HG03103 (cell line): ENCODE results near the gene OGG1.

Source experiments
- ATAC-seq: cut with Tn5 transposase; IDR thresholded peaks from one replicate; pipeline ENCODE4 v1.9.1; 2021; ENCODE audit warnings: low read depth; ENCODE audit not compliant: unreplicated experiment

OGG1 gene

GRCh38 chr3:9727041-9727595 lies 22.6 kb upstream of the OGG1 start:
- no peak for ATAC-seq

GRCh38 chr3:9727743-9728142 lies 22.0 kb upstream of the OGG1 start:
- ATAC-seq = no peak

GRCh38 chr3:9729419-9729818 lies 20.3 kb upstream of the OGG1 start:
- ATAC-seq = no peak

- ATAC-seq = peak; percentile 26
Measured at GRCh38 chr3:9730657-9731205, 19.0 kb upstream of the OGG1 start.

GRCh38 chr3:9731206-9732079 lies 18.3 kb upstream of the OGG1 start, which contains the start of gene BRPF1:
Gene BRPF1 (plus strand): TSS chr3:9731735. CDS start chr3:9734141, 2,406 bp downstream.
- peak; percentile 91 for ATAC-seq

GRCh38 chr3:9732080-9732739 lies 17.5 kb upstream of the OGG1 start:
- ATAC-seq = no peak

GRCh38 chr3:9732740-9733115 lies 17.0 kb upstream of the OGG1 start:
- ATAC-seq = no peak

- no peak for ATAC-seq
Measured at GRCh38 chr3:9736831-9737230, 12.9 kb upstream of the OGG1 start.

GRCh38 chr3:9739181-9739580 lies 10.6 kb upstream of the OGG1 start:
- no peak for ATAC-seq

- no peak for ATAC-seq
Measured at GRCh38 chr3:9742560-9742959, 7.2 kb upstream of the OGG1 start.

GRCh38 chr3:9743548-9743947 lies 6.2 kb upstream of the OGG1 start:
- ATAC-seq = no peak

GRCh38 chr3:9744162-9744561 lies 5.6 kb upstream of the OGG1 start:
- ATAC-seq = no peak

GRCh38 chr3:9745521-9745920 lies 4.2 kb upstream of the OGG1 start:
- no peak for ATAC-seq

- no peak for ATAC-seq
Measured at GRCh38 chr3:9746330-9746729, 3.4 kb upstream of the OGG1 start.

GRCh38 chr3:9747267-9747666 lies 2.5 kb upstream of the OGG1 start:
- no peak for ATAC-seq

- ATAC-seq = no peak
Measured at GRCh38 chr3:9748031-9748430, 1.7 kb upstream of the OGG1 start.

- no peak for ATAC-seq
Measured at GRCh38 chr3:9749296-9749644, 482 bp upstream of the OGG1 start.

- ATAC-seq = no peak
Measured at GRCh38 chr3:9750556-9751411, 1.0 kb downstream of the OGG1 start.

- no peak for ATAC-seq
Measured at GRCh38 chr3:9754678-9755077, 4.9 kb downstream of the OGG1 start.

GRCh38 chr3:9757427-9757826 lies 7.7 kb downstream of the OGG1 start:
- ATAC-seq = no peak
